ENCODE measurements around the gene PDE8B.

PDE8B gene

DNA sequence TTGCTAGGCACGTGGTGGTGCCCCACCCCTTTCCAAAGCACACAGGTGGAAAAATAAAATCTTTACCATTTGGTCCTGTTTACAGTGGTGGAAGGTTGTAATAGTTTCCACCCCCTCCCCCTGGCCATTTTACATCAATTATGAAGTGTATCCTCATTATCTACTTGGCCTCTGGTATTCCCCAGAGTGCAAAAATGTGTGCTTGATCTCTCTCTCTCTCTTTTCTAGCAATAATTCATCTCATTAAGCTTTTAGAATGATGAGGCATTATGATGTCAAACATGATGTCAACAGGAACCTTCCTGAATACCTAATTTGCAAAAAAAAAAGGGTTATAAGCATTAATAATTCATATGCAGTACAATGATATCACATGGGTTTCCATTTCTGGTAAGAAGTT lies 3.1 kb downstream of the PDE8B start:
- no peak overlapping the region for H3K4me3 ChIP-seq (ENCODE audit: low read depth, low read length)
- H2AFZ ChIP-seq (ENCODE audit: low read length, unreplicated experiment) = no peak overlapping the region
- peaks cover 54% of the 10 kb centered on the region for H3K27me3 ChIP-seq (ENCODE audit: insufficient read depth, low read length)
- no peaks in the 10 kb centered on the region for H3K36me3 ChIP-seq (ENCODE audit: insufficient read depth, low read length)
- H3K79me2 ChIP-seq (ENCODE audit: control insufficient read depth, insufficient read depth, low read length, unreplicated experiment) = no peaks in the 10 kb centered on the region
- no peak overlapping the region for H3K27ac ChIP-seq (ENCODE audit: low read depth, low read length)
- H3K4me1 ChIP-seq (ENCODE audit: control insufficient read depth, insufficient read depth, low read length, unreplicated experiment) = no peaks in the 10 kb centered on the region

DNA sequence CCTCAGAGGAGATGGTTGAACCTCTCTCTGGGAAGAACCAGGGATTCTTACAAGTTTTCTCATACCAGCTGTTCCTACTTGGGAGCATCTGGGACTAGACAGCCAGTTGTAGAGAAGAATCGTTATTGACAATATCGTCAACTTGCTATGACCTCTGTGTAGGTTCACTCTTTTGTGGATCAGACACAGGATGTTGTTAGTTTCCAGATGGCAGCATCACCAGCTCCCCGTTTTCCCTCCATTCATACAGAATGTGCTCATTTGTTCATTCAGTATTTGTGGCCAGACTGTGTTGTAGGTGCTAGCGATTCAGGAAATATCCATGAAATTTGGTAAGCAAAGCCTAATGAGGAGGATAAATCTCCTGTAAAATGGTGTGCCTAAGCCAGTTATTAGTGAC lies 3.7 kb downstream of the PDE8B start:
- Histone ChIP-seq H3K4me1 (ENCODE audit: control insufficient read depth, insufficient read depth, low read length, unreplicated experiment) (no peaks in the 10 kb centered on the region), H3K79me2 (ENCODE audit: control insufficient read depth, insufficient read depth, low read length, unreplicated experiment) (no peaks in the 10 kb centered on the region), H3K27ac (ENCODE audit: low read depth, low read length) (no peak overlapping the region), H2AFZ (ENCODE audit: low read length, unreplicated experiment) (no peak overlapping the region), H3K36me3 (ENCODE audit: insufficient read depth, low read length) (no peaks in the 10 kb centered on the region), H3K4me3 (ENCODE audit: low read depth, low read length) (no peak overlapping the region), H3K27me3 (ENCODE audit: insufficient read depth, low read length) (peaks cover 48% of the 10 kb centered on the region)

DNA sequence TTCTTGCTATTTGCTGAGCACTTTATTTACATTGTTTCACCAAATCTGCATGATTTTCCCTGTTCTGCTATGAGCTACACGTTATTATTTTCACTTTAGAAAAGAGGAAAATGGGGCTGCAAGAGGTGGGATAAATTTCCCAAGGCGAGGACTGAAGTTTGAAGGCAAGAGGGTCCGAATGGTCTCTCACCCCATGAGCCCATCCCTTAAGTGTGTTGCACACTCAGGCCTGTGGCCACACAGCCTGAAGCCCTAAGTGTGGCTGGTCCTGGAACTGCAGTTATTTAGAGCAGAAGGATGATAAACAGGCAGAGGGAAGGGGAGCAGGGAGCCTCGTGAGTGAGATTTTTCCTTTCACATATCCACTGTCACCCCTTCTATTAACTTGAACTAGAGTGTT lies 7.8 kb downstream of the PDE8B start:
- no peaks in the 10 kb centered on the region for H3K36me3 ChIP-seq (ENCODE audit: insufficient read depth, low read length)
- H3K27ac ChIP-seq (ENCODE audit: low read depth, low read length) = no peak overlapping the region
- H3K27me3 ChIP-seq (ENCODE audit: insufficient read depth, low read length) = peaks cover 32% of the 10 kb centered on the region
- no peaks in the 10 kb centered on the region for H3K4me1 ChIP-seq (ENCODE audit: control insufficient read depth, insufficient read depth, low read length, unreplicated experiment)
- H3K4me3 ChIP-seq (ENCODE audit: low read depth, low read length) = no peak overlapping the region
- H3K79me2 ChIP-seq (ENCODE audit: control insufficient read depth, insufficient read depth, low read length, unreplicated experiment) = no peaks in the 10 kb centered on the region
- no peak overlapping the region for H2AFZ ChIP-seq (ENCODE audit: low read length, unreplicated experiment)

DNA sequence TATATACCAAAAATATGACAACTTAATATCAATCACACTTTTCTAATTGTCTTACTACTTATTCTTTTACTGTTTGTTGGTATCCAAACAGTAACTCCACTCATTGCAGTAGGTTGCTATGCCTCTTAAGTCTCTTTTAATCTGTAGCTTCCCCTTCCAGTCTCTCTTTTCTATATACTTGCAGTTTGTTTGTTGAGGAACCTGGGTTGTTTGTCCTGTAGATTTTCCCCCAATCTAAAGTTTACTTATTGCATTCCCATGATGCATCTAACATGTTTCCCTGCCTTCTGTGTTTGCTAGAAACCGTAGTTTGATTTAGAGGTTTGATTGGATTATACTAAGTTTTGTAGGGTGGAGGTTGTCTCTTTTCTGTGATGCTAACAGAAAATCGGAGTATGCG lies 10.6 kb downstream of the PDE8B start:
- Histone ChIP-seq H3K27me3 (ENCODE audit: insufficient read depth, low read length) (peaks cover 46% of the 10 kb centered on the region), H3K36me3 (ENCODE audit: insufficient read depth, low read length) (no peaks in the 10 kb centered on the region), H3K27ac (ENCODE audit: low read depth, low read length) (no peak overlapping the region), H3K4me1 (ENCODE audit: control insufficient read depth, insufficient read depth, low read length, unreplicated experiment) (no peaks in the 10 kb centered on the region), H3K79me2 (ENCODE audit: control insufficient read depth, insufficient read depth, low read length, unreplicated experiment) (no peaks in the 10 kb centered on the region), H2AFZ (ENCODE audit: low read length, unreplicated experiment) (no peak overlapping the region), H3K4me3 (ENCODE audit: low read depth, low read length) (no peak overlapping the region)

DNA sequence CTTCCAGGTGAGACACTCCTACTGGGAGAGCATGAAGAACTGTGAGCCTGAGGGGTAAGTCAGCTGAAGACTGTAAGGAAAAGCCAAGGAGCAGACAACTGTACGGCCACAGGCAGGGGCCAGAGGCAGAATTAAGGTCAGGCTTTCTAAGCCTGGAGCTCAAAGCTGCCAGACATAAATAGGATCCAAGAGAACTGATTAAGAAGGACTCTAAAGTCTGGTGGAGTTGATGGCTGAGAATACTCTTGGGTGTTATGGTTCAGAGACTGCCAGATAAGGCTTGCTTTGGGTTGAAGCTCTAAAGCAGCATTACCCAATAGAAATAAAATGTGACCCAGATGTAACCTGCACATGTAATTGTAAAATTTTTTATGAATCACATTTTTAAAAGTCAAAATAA lies 12.2 kb downstream of the PDE8B start:
- no peaks in the 10 kb centered on the region for H3K36me3 ChIP-seq (ENCODE audit: insufficient read depth, low read length)
- no peak overlapping the region for H2AFZ ChIP-seq (ENCODE audit: low read length, unreplicated experiment)
- no peak overlapping the region for H3K4me3 ChIP-seq (ENCODE audit: low read depth, low read length)
- peaks cover 61% of the 10 kb centered on the region for H3K27me3 ChIP-seq (ENCODE audit: insufficient read depth, low read length)
- no peaks in the 10 kb centered on the region for H3K4me1 ChIP-seq (ENCODE audit: control insufficient read depth, insufficient read depth, low read length, unreplicated experiment)
- H3K79me2 ChIP-seq (ENCODE audit: control insufficient read depth, insufficient read depth, low read length, unreplicated experiment) = no peaks in the 10 kb centered on the region
- H3K27ac ChIP-seq (ENCODE audit: low read depth, low read length) = no peak overlapping the region

DNA sequence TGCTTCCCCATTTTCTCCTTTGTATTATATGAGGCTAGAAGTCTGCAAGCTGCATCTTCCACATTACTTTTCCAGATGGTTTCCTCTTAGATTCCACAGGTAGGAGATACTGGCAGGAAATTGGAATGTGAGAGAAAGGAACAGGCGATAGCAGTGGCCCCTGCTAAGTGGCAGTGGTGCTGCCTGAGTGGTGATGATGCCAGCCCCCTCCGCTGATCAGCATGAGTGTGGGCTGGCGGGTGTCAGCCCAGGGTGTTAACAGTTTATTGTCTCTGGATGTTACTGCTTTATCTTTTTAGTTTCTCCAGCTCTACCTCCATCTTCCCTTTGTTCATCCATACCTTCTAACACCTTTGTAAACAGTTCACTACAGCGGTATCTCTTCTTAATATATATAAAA lies 13.2 kb downstream of the PDE8B start:
- peaks cover 70% of the 10 kb centered on the region for H3K27me3 ChIP-seq (ENCODE audit: insufficient read depth, low read length)
- H3K79me2 ChIP-seq (ENCODE audit: control insufficient read depth, insufficient read depth, low read length, unreplicated experiment) = no peaks in the 10 kb centered on the region
- H3K4me1 ChIP-seq (ENCODE audit: control insufficient read depth, insufficient read depth, low read length, unreplicated experiment) = no peaks in the 10 kb centered on the region
- H3K4me3 ChIP-seq (ENCODE audit: low read depth, low read length) = no peak overlapping the region
- H2AFZ ChIP-seq (ENCODE audit: low read length, unreplicated experiment) = no peak overlapping the region
- no peak overlapping the region for H3K27ac ChIP-seq (ENCODE audit: low read depth, low read length)
- H3K36me3 ChIP-seq (ENCODE audit: insufficient read depth, low read length) = no peaks in the 10 kb centered on the region

DNA sequence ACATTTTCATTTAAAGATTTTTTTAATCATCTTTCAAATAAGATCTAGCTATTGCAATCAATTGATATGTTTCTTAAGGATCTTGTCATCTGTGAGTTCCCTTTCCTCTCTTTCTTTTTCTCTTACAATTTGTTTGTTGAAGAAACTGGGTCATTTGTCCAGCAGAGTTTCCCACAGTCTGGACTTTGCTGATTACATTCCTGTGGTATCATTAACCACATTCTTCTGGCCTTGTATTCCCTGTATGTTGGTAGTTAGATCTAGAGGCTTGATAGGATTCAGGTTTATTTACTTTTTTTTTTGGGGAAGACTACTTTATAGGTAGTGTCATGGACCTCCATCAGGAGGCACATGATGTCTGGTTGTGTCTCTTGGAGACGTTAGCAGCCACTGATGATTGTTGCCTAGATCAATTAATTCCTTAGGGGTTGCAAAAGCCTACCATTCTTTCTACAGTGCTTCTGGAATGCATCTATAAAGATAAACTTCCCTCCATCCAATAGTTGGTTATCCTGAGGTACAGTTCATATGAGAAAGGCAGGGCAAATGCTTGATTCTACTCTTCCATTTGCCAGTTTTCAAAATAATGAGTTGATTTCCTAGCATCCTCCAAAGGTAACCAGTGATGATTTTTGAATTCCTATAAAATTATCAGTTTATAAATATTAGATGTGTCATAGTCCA lies 14.3 kb downstream of the PDE8B start:
- Histone ChIP-seq H3K27me3 (ENCODE audit: insufficient read depth, low read length) (peaks cover 82% of the 10 kb centered on the region), H3K4me1 (ENCODE audit: control insufficient read depth, insufficient read depth, low read length, unreplicated experiment) (no peaks in the 10 kb centered on the region), H2AFZ (ENCODE audit: low read length, unreplicated experiment) (no peak overlapping the region), H3K79me2 (ENCODE audit: control insufficient read depth, insufficient read depth, low read length, unreplicated experiment) (no peaks in the 10 kb centered on the region), H3K27ac (ENCODE audit: low read depth, low read length) (no peak overlapping the region), H3K36me3 (ENCODE audit: insufficient read depth, low read length) (no peaks in the 10 kb centered on the region), H3K4me3 (ENCODE audit: low read depth, low read length) (no peak overlapping the region)

DNA sequence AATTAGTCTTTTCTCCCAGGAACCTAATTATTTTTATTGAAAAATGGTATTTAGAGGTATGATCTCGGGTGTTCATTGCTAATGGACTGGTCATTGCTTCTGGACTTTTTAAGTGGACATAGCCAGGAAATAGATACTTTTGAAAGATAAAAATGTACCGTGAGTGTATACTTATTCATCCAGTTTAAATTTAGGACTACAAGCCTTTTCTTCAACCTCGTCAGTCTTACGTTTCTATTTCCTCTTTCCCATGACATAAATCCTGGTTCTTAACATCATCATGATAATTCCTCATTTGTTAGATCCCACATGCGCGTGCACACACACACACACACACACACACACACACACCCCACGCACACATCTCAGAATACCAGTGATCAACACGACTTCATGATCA lies 15.1 kb downstream of the PDE8B start:
- no peak overlapping the region for H3K27ac ChIP-seq (ENCODE audit: low read depth, low read length)
- H3K4me1 ChIP-seq (ENCODE audit: control insufficient read depth, insufficient read depth, low read length, unreplicated experiment) = no peaks in the 10 kb centered on the region
- H3K79me2 ChIP-seq (ENCODE audit: control insufficient read depth, insufficient read depth, low read length, unreplicated experiment) = no peaks in the 10 kb centered on the region
- H3K4me3 ChIP-seq (ENCODE audit: low read depth, low read length) = no peak overlapping the region
- no peak overlapping the region for H2AFZ ChIP-seq (ENCODE audit: low read length, unreplicated experiment)
- H3K36me3 ChIP-seq (ENCODE audit: insufficient read depth, low read length) = no peaks in the 10 kb centered on the region
- peaks cover 83% of the 10 kb centered on the region for H3K27me3 ChIP-seq (ENCODE audit: insufficient read depth, low read length)

DNA sequence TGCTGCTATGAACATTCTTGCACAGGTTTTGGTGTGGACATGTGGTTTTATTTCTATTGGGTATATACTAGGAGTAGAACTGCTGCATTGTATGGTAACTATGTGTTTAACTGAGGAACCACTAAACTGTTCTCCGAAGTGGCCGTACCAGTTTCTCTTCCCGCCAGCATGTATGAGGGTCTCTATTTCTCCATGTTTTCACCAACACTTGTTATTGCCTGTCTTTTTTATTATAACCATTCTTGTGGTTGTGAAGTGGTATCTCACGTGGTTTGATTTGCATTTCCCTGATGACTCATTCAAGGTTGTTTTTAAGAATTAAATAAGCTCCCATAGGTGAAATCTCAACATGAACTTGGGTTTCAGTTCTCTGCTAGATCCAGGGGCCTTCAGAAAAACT lies 19.4 kb downstream of the PDE8B start:
- Histone ChIP-seq H3K4me3 (ENCODE audit: low read depth, low read length) (no peak overlapping the region), H3K27ac (ENCODE audit: low read depth, low read length) (no peak overlapping the region), H3K36me3 (ENCODE audit: insufficient read depth, low read length) (no peaks in the 10 kb centered on the region), H2AFZ (ENCODE audit: low read length, unreplicated experiment) (no peak overlapping the region), H3K4me1 (ENCODE audit: control insufficient read depth, insufficient read depth, low read length, unreplicated experiment) (no peaks in the 10 kb centered on the region), H3K79me2 (ENCODE audit: control insufficient read depth, insufficient read depth, low read length, unreplicated experiment) (no peaks in the 10 kb centered on the region), H3K27me3 (ENCODE audit: insufficient read depth, low read length) (peaks cover 61% of the 10 kb centered on the region)

DNA sequence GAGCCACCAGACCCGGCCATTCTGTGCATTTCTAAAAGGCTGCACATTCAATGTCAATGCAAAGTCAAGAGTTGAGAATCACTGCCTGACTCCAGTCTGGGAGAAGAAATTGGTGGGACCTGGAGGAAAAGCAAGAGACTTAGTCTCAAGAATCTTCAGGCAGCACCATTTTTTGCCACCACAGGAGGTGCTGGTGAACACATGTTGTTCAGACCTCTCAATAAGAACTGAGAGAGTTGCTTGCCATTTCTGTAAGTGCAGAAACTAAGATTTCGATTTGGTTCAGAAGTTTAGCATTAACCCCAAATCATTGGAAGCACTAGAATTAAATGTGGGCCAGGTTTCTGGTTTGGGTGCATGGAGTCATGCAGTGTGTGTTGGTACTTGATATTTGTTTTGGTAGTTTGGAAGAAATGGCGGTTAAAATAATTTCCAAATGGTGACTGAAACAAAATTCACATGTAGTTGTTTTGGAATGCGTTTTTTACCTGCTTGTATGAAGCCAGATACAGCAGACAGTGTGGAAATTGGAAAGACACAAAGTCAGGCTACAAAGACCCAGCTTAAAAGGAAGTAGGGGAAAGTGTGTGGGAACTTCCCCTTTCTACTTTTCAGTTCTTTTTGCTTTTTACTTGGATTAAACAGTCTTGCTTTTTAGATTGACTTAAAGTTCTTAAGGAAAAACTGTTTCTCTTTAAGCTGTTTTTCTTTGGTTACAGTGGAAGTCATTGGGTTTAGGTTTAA lies 20.4 kb downstream of the PDE8B start:
- no peak overlapping the region for H3K4me3 ChIP-seq (ENCODE audit: low read depth, low read length)
- no peaks in the 10 kb centered on the region for H3K4me1 ChIP-seq (ENCODE audit: control insufficient read depth, insufficient read depth, low read length, unreplicated experiment)
- H3K79me2 ChIP-seq (ENCODE audit: control insufficient read depth, insufficient read depth, low read length, unreplicated experiment) = no peaks in the 10 kb centered on the region
- H2AFZ ChIP-seq (ENCODE audit: low read length, unreplicated experiment) = no peak overlapping the region
- no peaks in the 10 kb centered on the region for H3K36me3 ChIP-seq (ENCODE audit: insufficient read depth, low read length)
- peaks cover 53% of the 10 kb centered on the region for H3K27me3 ChIP-seq (ENCODE audit: insufficient read depth, low read length)
- H3K27ac ChIP-seq (ENCODE audit: low read depth, low read length) = no peak overlapping the region

DNA sequence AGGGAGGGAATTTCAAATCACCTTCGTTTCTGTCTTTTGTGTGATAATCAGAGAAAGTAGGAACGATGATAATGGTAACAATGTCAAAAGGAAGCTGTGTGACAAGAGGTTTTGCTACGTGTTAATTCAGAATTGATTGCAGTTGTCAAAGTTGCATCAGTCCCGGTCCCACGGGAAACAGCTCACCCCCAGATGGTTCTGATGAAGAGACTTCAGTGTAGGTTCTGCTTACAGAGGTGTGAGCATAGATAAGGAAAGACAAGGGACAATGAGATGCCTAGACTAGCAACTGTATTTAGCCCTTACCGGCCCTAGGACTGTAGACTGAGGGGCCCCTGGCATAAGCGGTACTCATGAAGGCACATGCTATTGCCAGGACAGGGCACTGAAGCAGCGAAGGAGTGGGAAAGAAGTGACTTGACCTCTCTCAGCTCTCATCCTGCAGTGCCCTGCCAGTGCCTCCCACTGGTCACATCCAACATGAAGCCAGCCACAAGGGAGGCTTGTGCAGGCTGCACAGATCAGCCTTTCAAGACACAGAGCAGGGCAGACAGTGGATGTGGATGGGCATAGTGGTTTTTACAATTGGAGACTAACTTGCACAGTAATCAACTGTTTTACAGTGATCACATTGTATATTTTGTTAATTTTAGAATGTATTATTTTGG lies 21.1 kb downstream of the PDE8B start:
- Histone ChIP-seq H3K36me3 (ENCODE audit: insufficient read depth, low read length) (no peaks in the 10 kb centered on the region), H3K4me3 (ENCODE audit: low read depth, low read length) (no peak overlapping the region), H3K27ac (ENCODE audit: low read depth, low read length) (no peak overlapping the region), H3K27me3 (ENCODE audit: insufficient read depth, low read length) (peaks cover 47% of the 10 kb centered on the region), H3K79me2 (ENCODE audit: control insufficient read depth, insufficient read depth, low read length, unreplicated experiment) (no peaks in the 10 kb centered on the region), H3K4me1 (ENCODE audit: control insufficient read depth, insufficient read depth, low read length, unreplicated experiment) (no peaks in the 10 kb centered on the region), H2AFZ (ENCODE audit: low read length, unreplicated experiment) (no peak overlapping the region)
